HepG2 (cell line): ENCODE results near the gene C9orf78. TPM values are rescaled to one million over a fixed set of nuclear protein-coding genes. Genes with fewer than 3 reads are reported as not detected.

Source experiments
- EP300 ChIP-seq, 3 experiments: sonication (generic) in 1 of 3; formaldehyde crosslinking in 1 of 3; IDR thresholded peaks; 2 replicates each; pipeline versions ENCODE4 v1.5.1 to v1.6.1; 2011 to 2020; ENCODE audit warnings: low read depth in 2 of 3, low read length in 2 of 3, borderline replicate concordance in 1 of 3, improper control_type of control experiment in 1 of 3, mild to moderate bottlenecking in 1 of 3, missing genetic modification reagents in 1 of 3, moderate library complexity in 1 of 3
- JDP2 ChIP-seq: sonication (generic); formaldehyde crosslinking; IDR thresholded peaks from 2 replicates; pipeline ENCODE4 v1.8.1; 2022; ENCODE audit warnings: missing genetic modification reagents, borderline replicate concordance
- MAFG ChIP-seq: sonication (generic); formaldehyde crosslinking; IDR thresholded peaks from 2 replicates; pipeline ENCODE4 v1.5.1; 2020; ENCODE audit warnings: mild to moderate bottlenecking, missing genetic modification reagents
- NBN ChIP-seq: fragments of 450-650 bp; conservative IDR thresholded peaks from 2 replicates; pipeline ENCODE4 v1.6.1; 2017
- NCOA5 ChIP-seq: sonication (generic); formaldehyde crosslinking; IDR thresholded peaks from 2 replicates; pipeline ENCODE4 v1.4.0; 2020; ENCODE audit warnings: missing genetic modification reagents
- PHB2 ChIP-seq: fragments of 450-650 bp; IDR thresholded peaks from 2 replicates; pipeline ENCODE4 v1.6.1; 2018; ENCODE audit not compliant: partially characterized antibody
- SMC3 ChIP-seq: IDR thresholded peaks from 2 replicates; pipeline ENCODE4 v1.6.1; 2011; ENCODE audit warnings: low read length, improper control_type of control experiment
- SOX5 ChIP-seq: IDR thresholded peaks from 2 replicates; pipeline ENCODE4 v1.6.1; 2016; ENCODE audit warnings: borderline replicate concordance
- SRF ChIP-seq: IDR thresholded peaks from 2 replicates; pipeline ENCODE4 v1.6.1; 2011; ENCODE audit warnings: mild to moderate bottlenecking, low read depth, low read length, moderate library complexity
- ZFP1 ChIP-seq: IDR thresholded peaks from 2 replicates; pipeline ENCODE4 v1.6.1; 2016
- ZMYM4 ChIP-seq: sonication (generic); formaldehyde crosslinking; IDR thresholded peaks from 2 replicates; pipeline ENCODE4 v1.8.1; 2023; ENCODE audit warnings: mild to moderate bottlenecking, missing genetic modification reagents
- ZNF121 ChIP-seq: sonication (generic); formaldehyde crosslinking; IDR thresholded peaks from 2 replicates; pipeline ENCODE4 v1.5.0; 2020; ENCODE audit warnings: mild to moderate bottlenecking, missing genetic modification reagents
- ZNF260 ChIP-seq: sonication (generic); formaldehyde crosslinking; IDR thresholded peaks from 2 replicates; pipeline ENCODE4 v1.4.0; 2020; ENCODE audit warnings: missing genetic modification reagents, low read depth, mild to moderate bottlenecking, borderline replicate concordance
- ZNF264 ChIP-seq: sonication (generic); formaldehyde crosslinking; IDR thresholded peaks from 2 replicates; pipeline ENCODE4 v1.4.0; 2020; ENCODE audit warnings: missing genetic modification reagents
- ZNF317 ChIP-seq: sonication (generic); formaldehyde crosslinking; IDR thresholded peaks from 2 replicates; pipeline ENCODE4 v1.5.0; 2020; ENCODE audit warnings: mild to moderate bottlenecking, missing genetic modification reagents
- ZNF615 ChIP-seq: sonication (generic); formaldehyde crosslinking; IDR thresholded peaks from 2 replicates; pipeline ENCODE4 v1.5.0; 2020; ENCODE audit warnings: mild to moderate bottlenecking, missing genetic modification reagents, borderline replicate concordance
- ZNF776 ChIP-seq: sonication (generic); formaldehyde crosslinking; IDR thresholded peaks from 2 replicates; pipeline ENCODE4 v1.4.0; 2020; ENCODE audit warnings: mild to moderate bottlenecking, missing genetic modification reagents
- polyA plus RNA-seq, 8 experiments: library from polyadenylated mRNA; depleted of rRNA in 3 of 8; stranded (reverse) in 7 of 8; unstranded in 1 of 8; fragments of >200 nt; fragmentation: Illumina TruSeq in 4 of 8; extraction: Trizol in 4 of 8; gene quantifications; 2 replicates each; pipeline versions ENCODE4 v1.2.1 to v1.2.3, GENCODE V29; 2011 to 2016; ENCODE audit warnings: low read depth in 4 of 8, missing spikeins in 1 of 8, mixed read lengths in 1 of 8; ENCODE audit not compliant: insufficient read depth in 1 of 8
- total RNA-seq, 5 experiments: library from RNA; depleted of rRNA; stranded (reverse); fragments of >200 nt; fragmentation: Illumina TruSeq; extraction: Trizol; gene quantifications; 2 replicates each; pipeline ENCODE4 v1.2.3, GENCODE V29; 2016; ENCODE audit warnings: low read depth in 1 of 5
- TF ChIP-seq, protein P1 (sequence below): IDR thresholded peaks from 2 replicates; pipeline ENCODE4 v1.6.1; 2012; ENCODE audit warnings: low read length, improper control_type of control experiment
- TF ChIP-seq, protein P2 (sequence below): IDR thresholded peaks from 2 replicates; pipeline ENCODE4 v1.6.1; 2016; ENCODE audit warnings: mild to moderate bottlenecking, missing biosample characterization, missing genetic modification reagents
- TF ChIP-seq, protein P3 (sequence below): sonication (generic); formaldehyde crosslinking; IDR thresholded peaks from 2 replicates; pipeline ENCODE4 v1.4.0; 2020; ENCODE audit warnings: missing genetic modification reagents, borderline replicate concordance
- TF ChIP-seq, protein P4 (sequence below): sonication (generic); formaldehyde crosslinking; IDR thresholded peaks from 2 replicates; pipeline ENCODE4 v1.9.0; 2022; ENCODE audit warnings: missing genetic modification reagents, mild to moderate bottlenecking, borderline replicate concordance

C9orf78 gene
- total and polyA plus RNA-seq, 2 of the 13 experiments (the other 11 are each of a cell fraction or from before 2014, with no cell fraction given): 18.4 to 35.5 TPM

DNA sequence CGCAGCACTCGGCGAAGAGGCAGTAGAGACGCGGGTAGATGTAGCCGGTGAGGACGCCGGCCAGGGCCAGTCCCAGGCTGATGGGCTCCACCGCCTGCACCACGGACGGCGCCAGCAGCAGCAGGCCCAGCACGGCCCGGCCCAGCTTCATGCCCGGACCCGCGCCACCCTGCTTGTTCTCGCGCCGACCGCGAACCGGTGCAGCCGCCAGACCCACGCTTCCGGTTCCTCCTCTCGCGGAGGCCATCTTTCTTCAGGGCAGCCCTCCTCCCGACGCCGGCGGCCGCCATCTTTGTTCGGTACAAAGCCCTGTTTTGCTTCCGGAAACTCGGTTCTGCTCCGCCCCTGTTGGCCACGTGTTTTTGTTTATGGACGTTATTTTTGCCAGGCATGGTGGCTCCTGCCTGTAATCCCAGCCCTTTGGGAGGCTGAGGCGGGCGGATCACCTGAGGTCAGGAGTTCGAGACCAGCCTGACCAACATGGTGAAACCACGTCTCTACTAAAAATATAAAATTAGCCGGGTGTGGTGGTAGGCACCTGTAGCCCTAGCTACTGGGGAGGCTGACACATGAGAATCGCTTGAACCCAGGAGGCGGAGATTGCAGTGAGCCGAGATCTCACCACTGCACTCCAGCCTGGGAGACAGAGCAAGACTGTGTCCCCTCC, 11.0 kb downstream of the C9orf78 start, which contains the start of gene TOR1A (continued):
- TF ChIP-seq, protein P1, sequence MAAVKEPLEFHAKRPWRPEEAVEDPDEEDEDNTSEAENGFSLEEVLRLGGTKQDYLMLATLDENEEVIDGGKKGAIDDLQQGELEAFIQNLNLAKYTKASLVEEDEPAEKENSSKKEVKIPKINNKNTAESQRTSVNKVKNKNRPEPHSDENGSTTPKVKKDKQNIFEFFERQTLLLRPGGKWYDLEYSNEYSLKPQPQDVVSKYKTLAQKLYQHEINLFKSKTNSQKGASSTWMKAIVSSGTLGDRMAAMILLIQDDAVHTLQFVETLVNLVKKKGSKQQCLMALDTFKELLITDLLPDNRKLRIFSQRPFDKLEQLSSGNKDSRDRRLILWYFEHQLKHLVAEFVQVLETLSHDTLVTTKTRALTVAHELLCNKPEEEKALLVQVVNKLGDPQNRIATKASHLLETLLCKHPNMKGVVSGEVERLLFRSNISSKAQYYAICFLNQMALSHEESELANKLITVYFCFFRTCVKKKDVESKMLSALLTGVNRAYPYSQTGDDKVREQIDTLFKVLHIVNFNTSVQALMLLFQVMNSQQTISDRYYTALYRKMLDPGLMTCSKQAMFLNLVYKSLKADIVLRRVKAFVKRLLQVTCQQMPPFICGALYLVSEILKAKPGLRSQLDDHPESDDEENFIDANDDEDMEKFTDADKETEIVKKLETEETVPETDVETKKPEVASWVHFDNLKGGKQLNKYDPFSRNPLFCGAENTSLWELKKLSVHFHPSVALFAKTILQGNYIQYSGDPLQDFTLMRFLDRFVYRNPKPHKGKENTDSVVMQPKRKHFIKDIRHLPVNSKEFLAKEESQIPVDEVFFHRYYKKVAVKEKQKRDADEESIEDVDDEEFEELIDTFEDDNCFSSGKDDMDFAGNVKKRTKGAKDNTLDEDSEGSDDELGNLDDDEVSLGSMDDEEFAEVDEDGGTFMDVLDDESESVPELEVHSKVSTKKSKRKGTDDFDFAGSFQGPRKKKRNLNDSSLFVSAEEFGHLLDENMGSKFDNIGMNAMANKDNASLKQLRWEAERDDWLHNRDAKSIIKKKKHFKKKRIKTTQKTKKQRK: no peak
- TF ChIP-seq PHB2 (no peak), ZNF264 (peak; percentile 88), NBN (no peak), SMC3 (no peak), ZFP1 (CRISPR knock-in tag) (peak; percentile 75), ZNF317 (CRISPR knock-in tag) (peak; percentile 44; the same call in 1 of the 2 replicates), SOX5 (CRISPR knock-in tag) (peak; percentile 66), ZNF260 (CRISPR knock-in tag) (no peak), ZMYM4 (peak; percentile 91), JDP2 (CRISPR knock-in tag) (no peak), SRF (no peak), ZNF121 (CRISPR knock-in tag) (no peak; the same call in 1 of the 2 replicates), MAFG (CRISPR knock-in tag) (no peak), EP300 (IDR thresholded peaks at IDR 0.05; ENCODE audit: low read depth in 2 of 2, low read length in 2 of 2) (no peak), EP300 (CRISPR knock-in tag; IDR thresholded peaks at IDR 0.05; ENCODE audit: borderline replicate concordance) (no peak; the same call in none of the 2 replicates), ZNF776 (CRISPR knock-in tag) (peak; percentile 58; the same call in 1 of the 2 replicates), NCOA5 (CRISPR knock-in tag) (no peak), ZNF615 (CRISPR knock-in tag) (no peak; the same call in 1 of the 2 replicates)
- TF ChIP-seq, protein P2, sequence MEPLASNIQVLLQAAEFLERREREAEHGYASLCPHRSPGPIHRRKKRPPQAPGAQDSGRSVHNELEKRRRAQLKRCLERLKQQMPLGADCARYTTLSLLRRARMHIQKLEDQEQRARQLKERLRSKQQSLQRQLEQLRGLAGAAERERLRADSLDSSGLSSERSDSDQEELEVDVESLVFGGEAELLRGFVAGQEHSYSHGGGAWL (CRISPR knock-in tag): peak; percentile 91
- TF ChIP-seq, protein P3, sequence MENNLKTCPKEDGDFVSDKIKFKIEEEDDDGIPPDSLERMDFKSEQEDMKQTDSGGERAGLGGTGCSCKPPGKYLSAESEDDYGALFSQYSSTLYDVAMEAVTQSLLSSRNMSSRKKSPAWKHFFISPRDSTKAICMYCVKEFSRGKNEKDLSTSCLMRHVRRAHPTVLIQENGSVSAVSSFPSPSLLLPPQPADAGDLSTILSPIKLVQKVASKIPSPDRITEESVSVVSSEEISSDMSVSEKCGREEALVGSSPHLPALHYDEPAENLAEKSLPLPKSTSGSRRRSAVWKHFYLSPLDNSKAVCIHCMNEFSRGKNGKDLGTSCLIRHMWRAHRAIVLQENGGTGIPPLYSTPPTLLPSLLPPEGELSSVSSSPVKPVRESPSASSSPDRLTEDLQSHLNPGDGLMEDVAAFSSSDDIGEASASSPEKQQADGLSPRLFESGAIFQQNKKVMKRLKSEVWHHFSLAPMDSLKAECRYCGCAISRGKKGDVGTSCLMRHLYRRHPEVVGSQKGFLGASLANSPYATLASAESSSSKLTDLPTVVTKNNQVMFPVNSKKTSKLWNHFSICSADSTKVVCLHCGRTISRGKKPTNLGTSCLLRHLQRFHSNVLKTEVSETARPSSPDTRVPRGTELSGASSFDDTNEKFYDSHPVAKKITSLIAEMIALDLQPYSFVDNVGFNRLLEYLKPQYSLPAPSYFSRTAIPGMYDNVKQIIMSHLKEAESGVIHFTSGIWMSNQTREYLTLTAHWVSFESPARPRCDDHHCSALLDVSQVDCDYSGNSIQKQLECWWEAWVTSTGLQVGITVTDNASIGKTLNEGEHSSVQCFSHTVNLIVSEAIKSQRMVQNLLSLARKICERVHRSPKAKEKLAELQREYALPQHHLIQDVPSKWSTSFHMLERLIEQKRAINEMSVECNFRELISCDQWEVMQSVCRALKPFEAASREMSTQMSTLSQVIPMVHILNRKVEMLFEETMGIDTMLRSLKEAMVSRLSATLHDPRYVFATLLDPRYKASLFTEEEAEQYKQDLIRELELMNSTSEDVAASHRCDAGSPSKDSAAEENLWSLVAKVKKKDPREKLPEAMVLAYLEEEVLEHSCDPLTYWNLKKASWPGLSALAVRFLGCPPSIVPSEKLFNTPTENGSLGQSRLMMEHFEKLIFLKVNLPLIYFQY (CRISPR knock-in tag): peak; percentile 81; the same call in 1 of the 2 replicates
- TF ChIP-seq, protein P4, sequence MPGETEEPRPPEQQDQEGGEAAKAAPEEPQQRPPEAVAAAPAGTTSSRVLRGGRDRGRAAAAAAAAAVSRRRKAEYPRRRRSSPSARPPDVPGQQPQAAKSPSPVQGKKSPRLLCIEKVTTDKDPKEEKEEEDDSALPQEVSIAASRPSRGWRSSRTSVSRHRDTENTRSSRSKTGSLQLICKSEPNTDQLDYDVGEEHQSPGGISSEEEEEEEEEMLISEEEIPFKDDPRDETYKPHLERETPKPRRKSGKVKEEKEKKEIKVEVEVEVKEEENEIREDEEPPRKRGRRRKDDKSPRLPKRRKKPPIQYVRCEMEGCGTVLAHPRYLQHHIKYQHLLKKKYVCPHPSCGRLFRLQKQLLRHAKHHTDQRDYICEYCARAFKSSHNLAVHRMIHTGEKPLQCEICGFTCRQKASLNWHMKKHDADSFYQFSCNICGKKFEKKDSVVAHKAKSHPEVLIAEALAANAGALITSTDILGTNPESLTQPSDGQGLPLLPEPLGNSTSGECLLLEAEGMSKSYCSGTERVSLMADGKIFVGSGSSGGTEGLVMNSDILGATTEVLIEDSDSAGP (CRISPR knock-in tag): peak; percentile 77
